ENCODE data around the gene CEACAM21.

GRCh38 chr19:41537789-41538188 is 38.2 kb upstream of the CEACAM21 start:
- TF ChIP-seq POLR2A (IDR thresholded peaks at IDR 0.05), result no peak
- peak in 3 of 5 experiments; percentile 15 to 42 (median 27) for TF ChIP-seq CTCF (IDR thresholded peaks at IDR 0.05)
- TF ChIP-seq EP300 (IDR thresholded peaks at IDR 0.05), result no peak

Data from tibial nerve (tissue), 4 donors.